HG03460 (cell line): ENCODE data around the gene ABCD1.

Source experiments
- ATAC-seq: cut with Tn5 transposase; IDR thresholded peaks from one replicate; pipeline ENCODE4 v1.9.1; 2021; ENCODE audit not compliant: unreplicated experiment

The ABCD1 gene

GRCh38 chrX:153750127-153750774 is 25.6 kb downstream of the ABCD1 start:
- ATAC-seq, result no peak

- ATAC-seq, result no peak
Observed at GRCh38 chrX:153755136-153755535, 30.5 kb downstream of the ABCD1 start.

GRCh38 chrX:153761863-153762262 is 37.2 kb downstream of the ABCD1 start:
- no peak for ATAC-seq

GRCh38 chrX:153762626-153763173 is 38.0 kb downstream of the ABCD1 start:
- ATAC-seq, result no peak

- no peak for ATAC-seq
Observed at GRCh38 chrX:153763298-153763932, 38.8 kb downstream of the ABCD1 start.

GRCh38 chrX:153763989-153764755 is 39.5 kb downstream of the ABCD1 start, which contains the start of gene PLXNB3:
PLXNB3 (plus strand) TSS chrX:153764249; CDS start chrX:153765536, 1,287 bp downstream.
- no peak for ATAC-seq

- no peak for ATAC-seq
Observed at GRCh38 chrX:153764786-153765137, 40.1 kb downstream of the ABCD1 start.

- no peak for ATAC-seq
Observed at GRCh38 chrX:153765138-153766079, 40.8 kb downstream of the ABCD1 start.

GRCh38 chrX:153766098-153766817 is 41.6 kb downstream of the ABCD1 start:
- no peak for ATAC-seq

- ATAC-seq, result no peak
Observed at GRCh38 chrX:153766871-153767673, 42.4 kb downstream of the ABCD1 start.

GRCh38 chrX:153767674-153768055 is 43.0 kb downstream of the ABCD1 start:
- no peak for ATAC-seq

- no peak for ATAC-seq
Observed at GRCh38 chrX:153768311-153769157, 43.9 kb downstream of the ABCD1 start.

GRCh38 chrX:153769158-153769864 is 44.7 kb downstream of the ABCD1 start:
- ATAC-seq, result no peak

- no peak for ATAC-seq
Observed at GRCh38 chrX:153769865-153770600, 45.4 kb downstream of the ABCD1 start.

- ATAC-seq, result no peak
Observed at GRCh38 chrX:153770601-153771414, 46.2 kb downstream of the ABCD1 start.
